Mammary epithelial cell (primary cell): ENCODE data around the gene SOCS7.

Experiments
- CTCF ChIP-seq, 2 donors: IDR thresholded peaks in 1 of 2; conservative IDR thresholded peaks in 1 of 2; 2 replicates each; pipeline ENCODE4 v1.5.1; 2011 to 2012; ENCODE audit warnings: inconsistent platforms in 2 of 2, low read length in 2 of 2, mild to moderate bottlenecking in 2 of 2, control low read depth in 1 of 2, low read depth in 1 of 2; ENCODE audit not compliant: insufficient read depth in 1 of 2; ENCODE audit errors: extremely low read depth in 1 of 2
- EZH2 ChIP-seq: IDR thresholded peaks from 2 replicates; pipeline ENCODE4 v1.6.1; 2012; ENCODE audit warnings: low read length, inconsistent platforms, borderline replicate concordance

- no peak for TF ChIP-seq CTCF (conservative IDR thresholded peaks at IDR 0.05 in 1 of 2, IDR thresholded peaks at IDR 0.05 in 1 of 2; ENCODE audit: extremely low read depth in 1 of 2, insufficient read depth in 1 of 2, low read depth in 1 of 2, low read length in 2 of 2)
- no peak for TF ChIP-seq EZH2
Measured at GRCh38 chr17:38338053-38338452, 13.6 kb upstream of the SOCS7 start.
